IMR-90 (cell line): Measurements from ENCODE around the gene RALGAPA1. TPM values are rescaled to one million over a fixed set of nuclear protein-coding genes. Genes with fewer than 3 reads are reported as not detected.

Source experiments
- ATAC-seq: fragments of 200-7000 bp; cut with Tn5 transposase; 2 replicates; pipeline ENCODE4 v1.9.1; 2020; ENCODE audit warnings: low read depth, mild to moderate bottlenecking, moderate library complexity
- BruUV-seq: library from RNA; stranded (reverse); fragments of 400-500 nt; replicated peaks from 2 replicates; lab custom pipeline; 2021; lab: Mats Ljungman, UMichigan
- CTCF ChIA-PET: fragments of 300-600 bp; formaldehyde crosslinking; extraction: SDS; loops from one replicate; lab custom pipeline; 2021; ENCODE audit warnings: antibody characterized with exemption; lab: Yijun Ruan, JAX
- POLR2A ChIA-PET: fragments of 300-600 bp; sonication (Branson Sonifier 250); formaldehyde crosslinking; loops from one replicate; lab custom pipeline; 2022; ENCODE audit warnings: antibody characterized with exemption; ENCODE audit not compliant: unreplicated experiment; lab: Charles Lee
- DNase-seq: peaks from one replicate; pipeline ENCODE4 v3.0.0; 2013
- H2AFZ ChIP-seq: replicated peaks from 2 replicates; pipeline ENCODE3; 2013; ENCODE audit warnings: low read length, mild to moderate bottlenecking; ENCODE audit not compliant: poor library complexity
- H2AK5ac ChIP-seq: 2 replicates; pipeline ENCODE4 v1.6.1; 2013; ENCODE audit warnings: low read depth, low read length, inconsistent platforms
- H2AK9ac ChIP-seq: replicated peaks from 2 replicates; pipeline ENCODE3; 2013; ENCODE audit warnings: mild to moderate bottlenecking, low read depth, low read length, moderate library complexity; ENCODE audit not compliant: poor library complexity
- H2BK120ac ChIP-seq: 2 replicates; pipeline ENCODE4 v1.6.1; 2013; ENCODE audit warnings: low read depth, low read length, inconsistent platforms
- H2BK15ac ChIP-seq: 3 replicates; pipeline ENCODE4 v1.6.1; 2013; ENCODE audit warnings: low read depth, low read length, inconsistent platforms
- H2BK20ac ChIP-seq: 2 replicates; pipeline ENCODE4 v1.6.1; 2013; ENCODE audit warnings: low read depth, mild to moderate bottlenecking, inconsistent platforms, low read length, moderate library complexity
- H2BK5ac ChIP-seq: 2 replicates; pipeline ENCODE4 v1.6.1; 2013; ENCODE audit warnings: mild to moderate bottlenecking, low read depth, low read length, inconsistent platforms; ENCODE audit not compliant: poor library complexity, severe bottlenecking
- H3K14ac ChIP-seq: replicated peaks from 2 replicates; pipeline ENCODE4 v1.6.1; 2013; ENCODE audit warnings: low read depth, low read length, inconsistent platforms
- H3K18ac ChIP-seq: 2 replicates; pipeline ENCODE4 v1.6.1; 2013; ENCODE audit warnings: low read depth, low read length, control low read depth
- H3K23ac ChIP-seq: 2 replicates; pipeline ENCODE4 v1.6.1; 2013; ENCODE audit warnings: low read depth, low read length, inconsistent platforms
- H3K27ac ChIP-seq: 2 replicates; pipeline ENCODE4 v1.5.1; 2013; ENCODE audit warnings: mild to moderate bottlenecking, control low read depth, low read length; ENCODE audit not compliant: insufficient read depth
- H3K27me3 ChIP-seq: 2 replicates; pipeline ENCODE4 v1.6.1; 2013; ENCODE audit warnings: low read length; ENCODE audit not compliant: control insufficient read depth, insufficient read depth
- H3K36me3 ChIP-seq: 2 replicates; pipeline ENCODE4 v1.6.1; 2013; ENCODE audit warnings: low read length, mixed read lengths; ENCODE audit not compliant: control insufficient read depth, insufficient read depth
- H3K4ac ChIP-seq: 2 replicates; pipeline ENCODE4 v1.6.1; 2013; ENCODE audit warnings: low read depth, low read length, inconsistent platforms
- H3K4me1 ChIP-seq: 2 replicates; pipeline ENCODE4 v1.6.1; 2013; ENCODE audit warnings: low read length, mixed read lengths; ENCODE audit not compliant: control insufficient read depth, insufficient read depth
- H3K4me2 ChIP-seq: 2 replicates; pipeline ENCODE4 v1.6.1; 2013; ENCODE audit warnings: low read depth, mild to moderate bottlenecking, control low read depth, low read length, moderate library complexity
- H3K4me3 ChIP-seq: 2 replicates; pipeline ENCODE4 v1.5.1; 2013; ENCODE audit warnings: low read depth, mild to moderate bottlenecking, control low read depth, low read length, moderate library complexity; ENCODE audit not compliant: insufficient read depth
- H3K56ac ChIP-seq: 2 replicates; pipeline ENCODE4 v1.6.1; 2013; ENCODE audit warnings: low read length, inconsistent platforms; ENCODE audit not compliant: insufficient read depth; ENCODE audit errors: extremely low read depth
- H3K79me1 ChIP-seq, 2 experiments: 2 replicates each; pipeline ENCODE4 v1.6.1; 2013; ENCODE audit warnings: low read length in 2 of 2, inconsistent platforms in 1 of 2, low read depth in 1 of 2
- H3K9ac ChIP-seq: 2 replicates; pipeline ENCODE4 v1.6.1; 2013; ENCODE audit warnings: low read depth, low read length, control low read depth
- H3K9me1 ChIP-seq: 2 replicates; pipeline ENCODE4 v1.6.1; 2013; ENCODE audit warnings: low read length, inconsistent platforms; ENCODE audit not compliant: insufficient read depth
- H3K9me3 ChIP-seq: 2 replicates; pipeline ENCODE4 v1.6.1; 2013; ENCODE audit warnings: low read length; ENCODE audit not compliant: control insufficient read depth, insufficient read depth
- H4K20me1 ChIP-seq: 2 replicates; pipeline ENCODE4 v1.6.1; 2013; ENCODE audit warnings: low read length, inconsistent platforms; ENCODE audit not compliant: insufficient read depth
- H4K5ac ChIP-seq: 2 replicates; pipeline ENCODE4 v1.6.1; 2013; ENCODE audit warnings: mild to moderate bottlenecking, low read depth, low read length, control low read depth
- H4K8ac ChIP-seq, 2 experiments: 2 replicates each; pipeline ENCODE4 v1.6.1; 2013; ENCODE audit warnings: low read depth in 2 of 2, low read length in 2 of 2, control low read depth in 1 of 2, inconsistent platforms in 1 of 2
- H4K91ac ChIP-seq: 2 replicates; pipeline ENCODE4 v1.6.1; 2013; ENCODE audit warnings: low read depth, low read length, inconsistent platforms; ENCODE audit not compliant: insufficient read depth
- BHLHE40 ChIP-seq: fragments of 150-350 bp; IDR thresholded peaks from 2 replicates; pipeline ENCODE4 v1.6.1; 2016; ENCODE audit warnings: mild to moderate bottlenecking, low read depth, low read length
- CEBPB ChIP-seq: IDR thresholded peaks from 2 replicates; pipeline ENCODE4 v1.6.1; 2012; ENCODE audit warnings: low read depth, low read length, improper control_type of control experiment
- CHD1 ChIP-seq: IDR thresholded peaks from 2 replicates; pipeline ENCODE4 v1.6.1; 2012; ENCODE audit warnings: low read depth, low read length, improper control_type of control experiment
- CTCF ChIP-seq: conservative IDR thresholded peaks from 2 replicates; pipeline ENCODE4 v1.5.1; 2012; ENCODE audit warnings: mild to moderate bottlenecking, low read depth, low read length, improper control_type of control experiment
- ELK1 ChIP-seq: fragments of 150-350 bp; IDR thresholded peaks from 2 replicates; pipeline ENCODE4 v1.6.1; 2016; ENCODE audit warnings: low read depth, mild to moderate bottlenecking, low read length, moderate library complexity, borderline replicate concordance
- FOS ChIP-seq: fragments of 150-350 bp; IDR thresholded peaks from 2 replicates; pipeline ENCODE4 v1.6.1; 2016; ENCODE audit warnings: low read depth, low read length
- MAFK ChIP-seq: IDR thresholded peaks from 2 replicates; pipeline ENCODE4 v1.6.1; 2012; ENCODE audit warnings: low read depth, low read length, improper control_type of control experiment
- MAZ ChIP-seq: IDR thresholded peaks from 2 replicates; pipeline ENCODE4 v1.6.1; 2012; ENCODE audit warnings: low read depth, mild to moderate bottlenecking, low read length, improper control_type of control experiment, moderate library complexity, borderline replicate concordance
- MXI1 ChIP-seq: IDR thresholded peaks from 2 replicates; pipeline ENCODE4 v1.6.1; 2012; ENCODE audit warnings: low read depth, mild to moderate bottlenecking, low read length, moderate library complexity, borderline replicate concordance
- NFE2L2 ChIP-seq: fragments of 150-350 bp; IDR thresholded peaks from 2 replicates; pipeline ENCODE4 v1.6.1; 2016; ENCODE audit warnings: low read depth, mild to moderate bottlenecking, low read length
- POLR2A ChIP-seq: IDR thresholded peaks from 2 replicates; pipeline ENCODE4 v1.6.1; 2012; ENCODE audit warnings: mild to moderate bottlenecking, low read depth, low read length
- RAD21 ChIP-seq: IDR thresholded peaks from 2 replicates; pipeline ENCODE4 v1.6.1; 2012; ENCODE audit warnings: low read length, improper control_type of control experiment
- RCOR1 ChIP-seq: IDR thresholded peaks from 2 replicates; pipeline ENCODE4 v1.6.1; 2012; ENCODE audit warnings: mild to moderate bottlenecking, low read length, improper control_type of control experiment; ENCODE audit not compliant: insufficient replicate concordance
- RFX5 ChIP-seq: IDR thresholded peaks from 2 replicates; pipeline ENCODE4 v1.8.0; 2012; ENCODE audit warnings: low read depth, mild to moderate bottlenecking, low read length, moderate library complexity
- SMC3 ChIP-seq: fragments of 150-350 bp; IDR thresholded peaks from 2 replicates; pipeline ENCODE4 v1.6.1; 2016; ENCODE audit warnings: low read depth, mild to moderate bottlenecking, antibody characterized with exemption, low read length, moderate library complexity
- USF2 ChIP-seq: fragments of 150-350 bp; IDR thresholded peaks from 2 replicates; pipeline ENCODE4 v1.6.1; 2017; ENCODE audit warnings: mild to moderate bottlenecking, antibody characterized with exemption, low read length, low read depth
- WGBS, 2 experiments: methylation state at CpG; one replicate each; pipeline versions ENCODE4 v1.1.5 to v1.1.7; 2013; ENCODE audit warnings: missing lambda C conversion rate in 2 of 2; ENCODE audit not compliant: insufficient read length in 1 of 2; ENCODE audit errors: extremely low coverage in 2 of 2; 5-methylcytosine and 5-hydroxymethylcytosine counted together
- dilution Hi-C: fragments of 300-500 bp; cut with HindIII; formaldehyde crosslinking; loops from one replicate; pipeline ENCODE4 v1.14.3; 2018; ENCODE audit warnings: low sequenced_read_pairs; ENCODE audit not compliant: unreplicated experiment
- in situ Hi-C: fragments of 300-500 bp; cut with MboI; formaldehyde crosslinking; loops from 3 replicates; pipeline ENCODE4 v1.14.3; 2019; ENCODE audit warnings: low sequenced_read_pairs, inconsistent platforms, mixed read lengths
- intact Hi-C: fragments of 100-400 bp; cut with micrococcal nuclease; formaldehyde crosslinking; loops from 2 replicates; pipeline ENCODE4 v1.10.0; 2022
- polyA plus RNA-seq, 3 experiments: library from polyadenylated mRNA; depleted of rRNA; stranded (reverse); fragments of >200 nt; gene quantifications; 2 replicates each; pipeline ENCODE4 v1.2.3, GENCODE V29; 2012; ENCODE audit warnings: low replicate concordance in 1 of 3
- total RNA-seq: library from RNA; depleted of rRNA; stranded (reverse); fragments of >200 nt; gene quantifications from 2 replicates; pipeline ENCODE4 v1.2.3, GENCODE V29; 2012

Gene RALGAPA1
- total and polyA plus RNA-seq, 2 of the 4 experiments (the other 2 are of a cell fraction) = 5.1 to 25.6 TPM

- BruUV-seq = no TSS peak
- ATAC-seq (no peak; the same call in 1 of the 2 replicates), DNase-seq (peak; percentile 3)
- TF ChIP-seq CEBPB (no peak), FOS (no peak), RCOR1 (no peak), BHLHE40 (no peak), MAFK (no peak), USF2 (no peak), RFX5 (no peak), ELK1 (no peak), MAZ (no peak), RAD21 (no peak), CHD1 (no peak), SMC3 (no peak), NFE2L2 (no peak), MXI1 (no peak), POLR2A (no peak), CTCF (no peak)
- Histone ChIP-seq H3K27ac (no peak overlapping the region), H3K14ac (no peak overlapping the region), H3K4me2 (no peak overlapping the region), H3K23ac (no peak overlapping the region), H4K20me1 (no peaks in the 10 kb centered on the region), H2AFZ (no peak overlapping the region), H3K36me3 (no peaks in the 10 kb centered on the region), H4K91ac (no peak overlapping the region), H3K79me1 (no peaks in the 10 kb centered on the region), H4K8ac (no peak overlapping the region), H4K5ac (no peak overlapping the region), H2BK120ac (no peak overlapping the region), H3K4me1 (peaks cover 2% of the 10 kb centered on the region; the same call in 1 of the 2 replicates), H2AK9ac (no peak overlapping the region), H3K27me3 (no peaks in the 10 kb centered on the region), H3K9me3 (no peaks in the 10 kb centered on the region), H3K4me3 (no peak overlapping the region), H2AK5ac (no peak overlapping the region), H2BK5ac (no peak overlapping the region), H3K18ac (no peak overlapping the region), H2BK15ac (no peak overlapping the region), H3K4ac (no peak overlapping the region), H2BK20ac (no peak overlapping the region), H3K9ac (no peak overlapping the region), H3K9me1 (peaks cover 2% of the 10 kb centered on the region; the same call in 1 of the 2 replicates), H3K56ac (no peak overlapping the region)
- intact Hi-C loops (no loop called here), dilution Hi-C loops (no loop called here), in situ Hi-C loops (no loop called here)
- ChIA-PET CTCF (interaction anchor here (0.6 to 0.7 kb wide), 2 partner anchors 9 to 1024 kb away, joined by 3 read pairs; no protein-coding TSS in a partner anchor), POLR2A (no interaction called here)
- 43% methylated on average over 1 of the region's 3 CpGs; no CpG with 5 or more reads in 1 of the 2 experiments for WGBS, 2 experiments
Observed at GRCh38 chr14:35628989-35629388, 180.1 kb downstream of the RALGAPA1 start.
